H9 (cell line): ENCODE results near the gene TNXB. TPM values are rescaled to one million over a fixed set of nuclear protein-coding genes. Genes with fewer than 3 reads are reported as not detected.

ENCODE experiments used
- DNase-seq: peaks from one replicate; pipeline ENCODE4 v3.0.0-alpha.2; 2017
- H2AFZ ChIP-seq: one replicate; pipeline ENCODE4 v1.6.1; 2013; ENCODE audit warnings: mild to moderate bottlenecking, low read length, control low read depth, moderate library complexity
- H2AK5ac ChIP-seq: 2 replicates; pipeline ENCODE4 v1.6.1; 2013; ENCODE audit warnings: low read length, control low read depth, mixed read lengths; ENCODE audit not compliant: insufficient read length
- H2BK120ac ChIP-seq: one replicate; pipeline ENCODE4 v1.6.1; 2013; ENCODE audit warnings: low read depth, mild to moderate bottlenecking, low read length, control low read depth, inconsistent platforms; ENCODE audit not compliant: poor library complexity, severe bottlenecking
- H2BK12ac ChIP-seq: 2 replicates; pipeline ENCODE4 v1.6.1; 2013; ENCODE audit warnings: low read length, control low read depth, mixed read lengths, low read depth; ENCODE audit not compliant: insufficient read length
- H2BK15ac ChIP-seq: 2 replicates; pipeline ENCODE4 v1.6.1; 2013; ENCODE audit warnings: low read depth, low read length, control low read depth
- H2BK20ac ChIP-seq: one replicate; pipeline ENCODE4 v1.6.1; 2013; ENCODE audit warnings: low read depth, mild to moderate bottlenecking, low read length, control low read depth, inconsistent platforms; ENCODE audit not compliant: poor library complexity, severe bottlenecking
- H2BK5ac ChIP-seq: 2 replicates; pipeline ENCODE4 v1.6.1; 2013; ENCODE audit warnings: low read length, control low read depth, mixed read lengths; ENCODE audit not compliant: insufficient read length
- H3K14ac ChIP-seq: 2 replicates; pipeline ENCODE4 v1.6.1; 2013; ENCODE audit warnings: low read length, control low read depth; ENCODE audit not compliant: insufficient read depth
- H3K18ac ChIP-seq: 2 replicates; pipeline ENCODE4 v1.6.1; 2013; ENCODE audit warnings: low read depth, mild to moderate bottlenecking, mixed read lengths, low read length, control low read depth; ENCODE audit not compliant: insufficient read length
- H3K23ac ChIP-seq: 2 replicates; pipeline ENCODE4 v1.6.1; 2013; ENCODE audit warnings: low read length, control low read depth, mixed read lengths, low read depth; ENCODE audit not compliant: insufficient read length
- H3K23me2 ChIP-seq: 2 replicates; pipeline ENCODE4 v1.6.1; 2013; ENCODE audit warnings: low read depth, mild to moderate bottlenecking, mixed read lengths, low read length, control low read depth; ENCODE audit not compliant: insufficient read length, poor library complexity, severe bottlenecking
- H3K27ac ChIP-seq: 2 replicates; pipeline ENCODE4 v1.5.1; 2013; ENCODE audit warnings: low read length, control low read depth, mixed read lengths, low read depth; ENCODE audit not compliant: insufficient read length
- H3K27me3 ChIP-seq: 2 replicates; pipeline ENCODE4 v1.6.1; 2013; ENCODE audit warnings: low read length, control low read depth, inconsistent platforms; ENCODE audit not compliant: insufficient read depth
- H3K4ac ChIP-seq: 2 replicates; pipeline ENCODE4 v1.6.1; 2013; ENCODE audit warnings: low read depth, mild to moderate bottlenecking, control low read depth, inconsistent platforms, low read length, moderate library complexity
- H3K4me1 ChIP-seq: 2 replicates; pipeline ENCODE4 v1.6.1; 2013; ENCODE audit warnings: low read length, control low read depth, inconsistent platforms; ENCODE audit not compliant: insufficient read depth
- H3K4me2 ChIP-seq: 2 replicates; pipeline ENCODE4 v1.6.1; 2013; ENCODE audit warnings: low read length, control low read depth, mixed read lengths; ENCODE audit not compliant: insufficient read length, insufficient read depth
- H3K56ac ChIP-seq: 2 replicates; pipeline ENCODE4 v1.6.1; 2013; ENCODE audit warnings: low read depth, mild to moderate bottlenecking, mixed read lengths, low read length, control low read depth; ENCODE audit not compliant: insufficient read length
- H3K79me1 ChIP-seq: 2 replicates; pipeline ENCODE4 v1.6.1; 2013; ENCODE audit warnings: low read depth, mild to moderate bottlenecking, moderate library complexity, low read length, control low read depth, inconsistent platforms; ENCODE audit not compliant: insufficient read depth, poor library complexity, severe bottlenecking
- H3K79me2 ChIP-seq: 2 replicates; pipeline ENCODE4 v1.6.1; 2013; ENCODE audit warnings: low read length, control low read depth, inconsistent platforms; ENCODE audit not compliant: insufficient read depth
- H3K9ac ChIP-seq: 2 replicates; pipeline ENCODE4 v1.6.1; 2013; ENCODE audit warnings: low read length, control low read depth, mixed read lengths; ENCODE audit not compliant: insufficient read length; ENCODE audit errors: extremely low read depth
- H3K9me3 ChIP-seq: one replicate; pipeline ENCODE4 v1.6.1; 2013; ENCODE audit warnings: low read depth, low read length, inconsistent platforms; ENCODE audit not compliant: control insufficient read depth
- H3T11ph ChIP-seq: one replicate; pipeline ENCODE4 v1.6.1; 2013; ENCODE audit warnings: mild to moderate bottlenecking, low read length, control low read depth, inconsistent platforms
- H4K20me1 ChIP-seq: one replicate; pipeline ENCODE4 v1.6.1; 2013; ENCODE audit not compliant: control insufficient read depth, insufficient read length, insufficient read depth
- H4K5ac ChIP-seq: 2 replicates; pipeline ENCODE4 v1.6.1; 2013; ENCODE audit warnings: low read depth, mild to moderate bottlenecking, mixed read lengths, low read length, control low read depth; ENCODE audit not compliant: insufficient read length
- H4K8ac ChIP-seq: replicated peaks from 2 replicates; pipeline ENCODE4 v1.6.1; 2013; ENCODE audit warnings: low read length, control low read depth, mixed read lengths, low read depth; ENCODE audit not compliant: insufficient read length
- H4K91ac ChIP-seq: 2 replicates; pipeline ENCODE4 v1.6.1; 2013; ENCODE audit warnings: low read depth, mild to moderate bottlenecking, moderate library complexity, mixed read lengths, low read length, control low read depth; ENCODE audit not compliant: insufficient read length
- H3K27ac Mint-ChIP-seq, 3 experiments: 2 replicates in 2 of 3; 3 replicates in 1 of 3; pipeline ENCODE4 v1.8.0; 2020 to 2021; ENCODE audit warnings: mixed read lengths in 3 of 3, mild to moderate bottlenecking in 1 of 3, moderate library complexity in 1 of 3
- H3K27me3 Mint-ChIP-seq: 2 replicates; pipeline ENCODE4 v1.8.0; 2021; ENCODE audit warnings: low read depth, mild to moderate bottlenecking, moderate library complexity, mixed read lengths
- H3K36me3 Mint-ChIP-seq, 3 experiments: 2 replicates in 2 of 3; 3 replicates in 1 of 3; pipeline ENCODE4 v1.8.0; 2020 to 2021; ENCODE audit warnings: low read depth in 3 of 3, mixed read lengths in 3 of 3; ENCODE audit not compliant: insufficient read depth in 1 of 3
- H3K4me1 Mint-ChIP-seq, 2 experiments: 2 replicates each; pipeline ENCODE4 v1.8.0; 2020; ENCODE audit warnings: mixed read lengths in 2 of 2
- H3K4me3 Mint-ChIP-seq, 2 experiments: 2 replicates in 1 of 2; 3 replicates in 1 of 2; pipeline ENCODE4 v1.8.0; 2020 to 2021; ENCODE audit warnings: mild to moderate bottlenecking in 2 of 2, mixed read lengths in 2 of 2, moderate library complexity in 1 of 2
- H3K9me3 Mint-ChIP-seq, 2 experiments: 2 replicates in 1 of 2; 3 replicates in 1 of 2; pipeline ENCODE4 v1.8.0; 2020; ENCODE audit warnings: mild to moderate bottlenecking in 2 of 2, mixed read lengths in 2 of 2, moderate library complexity in 1 of 2
- CTCF ChIP-seq: fragments of 200-600 bp; sonication (generic); conservative IDR thresholded peaks from 3 replicates; pipeline ENCODE4 v1.8.0; 2021; ENCODE audit warnings: antibody characterized with exemption, mild to moderate bottlenecking
- WGBS: extraction: QIAGEN DNeasy Blood & Tissue Kit; methylation state at CpG from one replicate; pipeline ENCODE4 v1.1.7; 2013; ENCODE audit warnings: missing lambda C conversion rate, low lambda C conversion rate, mixed read lengths; ENCODE audit not compliant: insufficient read length; ENCODE audit errors: extremely low coverage; 5-methylcytosine and 5-hydroxymethylcytosine counted together
- total RNA-seq: library from RNA; stranded (reverse); gene quantifications from 2 replicates; pipeline ENCODE4 v1.2.1, GENCODE V29; 2021

Gene TNXB
- total RNA-seq, 1 experiment from 2014 or later = 5.0 TPM

- no peak overlapping the region for H2BK15ac ChIP-seq
- H4K20me1 ChIP-seq = no peaks in the 10 kb centered on the region
- no peak overlapping the region for H2BK20ac ChIP-seq
- H4K5ac ChIP-seq = no peak overlapping the region
- no peak overlapping the region for H4K91ac ChIP-seq
- H3K27me3 Mint-ChIP-seq = peaks cover 2% of the 10 kb centered on the region; the same call in 1 of the 2 replicates
- no peaks in the 10 kb centered on the region for H3K23me2 ChIP-seq
- no peak overlapping the region; the same call in 1 of the 2 replicates for H3K14ac ChIP-seq
- no peak overlapping the region for H3K27ac ChIP-seq
- no peak overlapping the region for H3T11ph ChIP-seq
- no peak overlapping the region for H2BK120ac ChIP-seq
- no peaks in the 10 kb centered on the region for H3K27me3 ChIP-seq
- no peak overlapping the region for H2BK12ac ChIP-seq
- H3K9me3 Mint-ChIP-seq = no peaks in the 10 kb centered on the region
- no peak for DNase-seq
- no peak overlapping the region for H2AK5ac ChIP-seq
- no peaks in the 10 kb centered on the region for H3K79me2 ChIP-seq
- no peak overlapping the region for H3K9ac ChIP-seq
- no peak overlapping the region for H2AFZ ChIP-seq
- no peak overlapping the region for H3K4me3 Mint-ChIP-seq
- H2BK5ac ChIP-seq = no peak overlapping the region
- no peak overlapping the region for H3K18ac ChIP-seq
- H3K23ac ChIP-seq = no peak overlapping the region
- no CpG with 5 or more reads among the region's 14 CpGs for WGBS
- H3K56ac ChIP-seq = no peak overlapping the region
- no peak overlapping the region for H3K4me2 ChIP-seq
- no peak overlapping the region for H4K8ac ChIP-seq
- no peak overlapping the region for H3K27ac Mint-ChIP-seq
- no peaks in the 10 kb centered on the region for H3K4me1 ChIP-seq
- TF ChIP-seq CTCF = no peak
- H3K9me3 ChIP-seq = no peaks in the 10 kb centered on the region
- H3K36me3 Mint-ChIP-seq = no peaks in the 10 kb centered on the region; a peak in 1 of 7 replicates
- H3K4me1 Mint-ChIP-seq = peaks cover 0 to 1% of the 10 kb centered on the region in 2 experiments; a peak in 2 of 4 replicates
- no peak overlapping the region for H3K4ac ChIP-seq
- no peaks in the 10 kb centered on the region for H3K79me1 ChIP-seq
These were observed 44.4 kb downstream of the TNXB start for GRCh38 chr6:32064706-32065105.
